Fibroblast of peridontal ligament (primary cell): Measurements from ENCODE around the gene RNASEH1.
"Not testable (repeated sequence)": the region's sequence is repeated elsewhere in the genome, so short reads cannot be mapped to it uniquely, and the experiment has no call there.

Experiments used
- DNase-seq: peaks from one replicate; pipeline ENCODE4 v3.0.0-alpha.2; 2010; ENCODE audit errors: extremely low read depth

The RNASEH1 gene

DNA sequence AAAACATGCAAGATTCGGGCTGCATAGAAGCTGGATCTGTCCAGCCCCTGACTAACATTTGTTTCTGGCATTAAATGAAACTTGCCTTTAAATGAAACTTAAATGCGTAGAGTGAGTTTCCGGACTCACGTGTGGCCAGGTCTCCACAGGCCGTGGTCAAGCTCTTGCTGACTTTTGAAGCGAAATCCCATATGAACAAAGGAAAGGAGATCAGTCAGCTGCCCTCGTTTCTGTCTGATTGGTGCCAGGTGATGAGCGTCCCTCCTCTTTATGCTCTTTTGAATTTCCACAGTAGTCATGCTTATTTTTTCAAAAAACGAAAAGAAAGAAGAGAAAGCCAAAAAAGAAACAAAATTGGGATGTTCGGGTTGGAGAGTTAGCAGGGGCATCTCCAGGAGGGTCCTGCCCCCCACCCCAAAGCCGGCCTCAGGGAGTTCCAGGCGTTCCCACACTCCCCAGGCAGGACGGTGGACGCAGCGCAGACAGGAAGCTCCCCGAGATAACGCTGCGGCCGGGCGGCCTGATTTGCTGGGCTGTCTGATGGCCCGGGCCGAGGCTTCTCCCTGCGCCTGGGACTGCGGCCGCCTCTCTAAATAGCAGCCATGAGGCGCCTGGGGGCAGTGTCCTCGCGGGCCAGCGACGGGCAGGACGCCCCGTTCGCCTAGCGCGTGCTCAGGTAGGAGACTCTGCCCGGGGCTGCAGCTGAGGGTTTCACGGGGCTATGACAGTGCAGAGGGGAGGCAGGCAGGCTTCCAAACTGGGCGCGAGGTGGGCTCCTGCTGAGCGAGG, 36.6 kb upstream of the RNASEH1 start, which contains the start of gene COLEC11:
Gene COLEC11 (plus strand): TSS at position 620 of the 789 bp plus-strand sequence. CDS start 9,229 bp downstream, outside the sequence.
- no peak for DNase-seq

DNA sequence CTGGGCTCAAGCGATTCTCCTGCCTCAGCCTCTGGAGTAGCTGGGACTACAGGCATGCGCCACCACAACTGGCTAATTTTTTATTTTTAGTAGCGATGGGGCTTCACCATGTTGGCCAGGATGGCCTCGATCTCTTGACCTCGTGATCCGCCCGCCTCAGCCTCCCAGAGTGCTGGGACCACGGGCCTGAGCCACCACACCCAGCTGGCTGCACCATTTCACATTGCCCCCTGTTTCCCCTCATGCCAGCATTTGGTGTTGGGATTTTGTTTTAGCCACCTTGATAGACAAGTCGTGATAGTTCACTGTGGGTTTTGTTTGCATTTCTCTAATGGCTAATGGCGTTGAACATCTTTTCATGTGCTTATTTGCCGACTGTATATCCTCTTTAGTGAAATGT, 31.0 kb upstream of the RNASEH1 start:
- DNase-seq: no peak

DNA sequence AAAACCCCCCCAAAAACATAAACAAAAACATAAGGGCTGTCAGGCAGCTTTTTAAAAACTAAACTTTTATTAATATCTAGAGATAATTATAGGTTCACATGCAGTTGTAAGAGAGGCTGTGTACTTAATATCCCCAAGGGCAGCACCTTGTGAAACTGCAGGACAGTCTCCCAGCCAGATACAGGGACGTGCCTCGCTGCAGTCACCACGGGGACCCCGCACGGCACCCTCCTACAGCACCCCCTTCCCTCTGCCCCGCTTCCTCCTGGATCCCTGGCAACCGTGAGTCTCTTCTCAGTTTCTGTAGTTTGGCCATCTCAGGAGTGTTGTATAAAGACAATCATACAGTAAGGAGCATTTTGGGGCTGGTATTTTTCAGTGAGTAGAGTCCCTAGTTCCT, 30.0 kb upstream of the RNASEH1 start:
- no peak for DNase-seq

DNA sequence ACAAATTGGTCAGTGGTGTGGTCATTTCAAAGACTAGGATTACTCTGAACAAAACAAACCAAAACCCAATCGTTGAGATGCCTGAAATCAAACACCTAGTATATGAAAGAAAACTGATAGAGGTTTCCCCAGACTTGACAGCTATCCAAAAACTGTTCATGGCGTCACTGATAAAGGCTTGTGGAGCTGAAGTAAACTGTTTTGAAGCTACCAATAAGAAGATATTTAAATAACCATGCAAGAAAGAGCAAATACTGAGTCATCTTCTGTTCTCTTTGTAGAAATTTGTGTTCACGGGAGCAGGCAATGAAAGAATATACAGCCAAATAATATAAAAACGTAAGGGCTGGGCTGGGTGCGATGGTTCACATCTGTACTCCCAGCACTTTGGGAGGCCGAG, 29.3 kb upstream of the RNASEH1 start:
- no peak for DNase-seq

DNA sequence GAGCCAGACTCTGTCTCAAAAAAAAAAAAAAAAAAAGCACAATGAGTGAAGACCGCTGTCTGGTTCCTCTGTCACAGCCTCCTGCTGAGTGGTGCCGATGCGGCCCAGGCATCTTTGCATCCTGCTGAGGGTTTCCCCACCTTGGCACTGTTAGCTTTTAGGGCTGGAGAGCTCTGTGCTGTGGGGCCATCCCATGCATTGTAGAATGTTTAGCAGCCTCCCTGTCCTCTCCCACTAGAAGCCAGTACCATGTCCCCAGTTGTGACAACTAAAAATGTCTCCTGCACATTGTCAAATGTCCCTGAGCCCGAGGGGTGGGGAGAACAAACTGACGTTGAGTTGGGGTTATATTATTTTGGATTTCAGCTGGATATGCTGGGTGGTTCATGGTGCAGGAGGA, 28.9 kb upstream of the RNASEH1 start:
- DNase-seq: no peak

DNA sequence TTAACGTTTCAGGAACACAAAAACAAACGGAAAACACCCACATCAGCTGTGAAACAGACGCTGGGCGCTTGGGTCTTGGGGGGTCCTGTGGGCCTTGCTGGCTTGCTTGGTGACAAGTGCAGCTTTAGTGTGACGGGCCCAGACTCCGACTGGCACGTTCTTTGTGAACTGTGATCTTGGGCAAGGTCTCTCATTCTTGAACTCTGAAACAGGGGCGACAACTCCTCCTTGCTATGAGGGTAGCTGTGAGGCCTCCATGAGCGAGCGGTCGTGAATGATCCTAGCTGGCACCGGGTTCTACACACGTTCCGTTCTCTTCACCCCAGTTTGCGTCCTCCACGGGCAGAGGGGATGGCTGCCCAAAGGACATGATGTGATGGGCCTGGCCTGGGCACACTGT, 28.1 kb upstream of the RNASEH1 start:
- DNase-seq: no peak

DNA sequence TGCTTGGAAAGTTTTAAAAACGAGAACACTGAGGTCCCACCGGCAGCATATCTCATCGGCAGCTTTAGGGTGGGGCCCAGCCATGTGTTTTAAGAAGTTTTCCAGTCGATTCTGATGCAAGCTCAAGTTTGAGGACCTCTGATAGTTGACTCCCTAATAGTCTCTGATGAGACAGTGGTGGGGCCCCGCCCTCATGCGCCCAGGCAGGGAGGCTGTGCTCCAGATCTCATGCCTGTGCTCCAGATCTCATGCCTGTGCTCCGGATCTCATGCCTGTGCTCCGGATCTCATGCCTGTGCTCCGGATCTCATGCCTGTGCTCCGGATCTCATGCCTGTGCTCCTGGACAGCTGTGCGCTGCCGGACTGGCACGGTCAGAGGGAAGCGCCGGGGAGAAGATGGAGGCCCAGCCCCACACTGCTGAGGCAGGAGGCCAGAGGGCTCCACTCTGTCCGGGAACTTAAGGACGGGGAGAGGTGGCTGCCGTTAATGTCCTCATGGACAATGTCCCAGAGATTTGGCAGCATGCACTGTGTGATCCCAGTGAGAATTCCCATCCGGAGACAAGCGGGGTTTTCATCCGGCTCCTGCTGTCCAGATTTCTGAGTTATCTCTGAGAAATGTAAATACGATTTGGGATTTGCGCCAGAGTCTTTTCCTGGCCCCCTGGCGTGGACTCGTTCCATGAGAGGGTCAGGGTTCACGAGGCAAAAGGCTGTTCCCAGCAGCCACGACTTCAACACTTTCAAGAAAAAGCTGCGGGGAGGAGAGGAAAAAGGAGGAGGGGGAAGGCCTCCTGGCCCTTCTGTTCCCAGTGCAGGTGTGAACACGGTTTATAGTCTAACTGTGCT, 27.4 kb upstream of the RNASEH1 start:
- peak; percentile 74 for DNase-seq

DNA sequence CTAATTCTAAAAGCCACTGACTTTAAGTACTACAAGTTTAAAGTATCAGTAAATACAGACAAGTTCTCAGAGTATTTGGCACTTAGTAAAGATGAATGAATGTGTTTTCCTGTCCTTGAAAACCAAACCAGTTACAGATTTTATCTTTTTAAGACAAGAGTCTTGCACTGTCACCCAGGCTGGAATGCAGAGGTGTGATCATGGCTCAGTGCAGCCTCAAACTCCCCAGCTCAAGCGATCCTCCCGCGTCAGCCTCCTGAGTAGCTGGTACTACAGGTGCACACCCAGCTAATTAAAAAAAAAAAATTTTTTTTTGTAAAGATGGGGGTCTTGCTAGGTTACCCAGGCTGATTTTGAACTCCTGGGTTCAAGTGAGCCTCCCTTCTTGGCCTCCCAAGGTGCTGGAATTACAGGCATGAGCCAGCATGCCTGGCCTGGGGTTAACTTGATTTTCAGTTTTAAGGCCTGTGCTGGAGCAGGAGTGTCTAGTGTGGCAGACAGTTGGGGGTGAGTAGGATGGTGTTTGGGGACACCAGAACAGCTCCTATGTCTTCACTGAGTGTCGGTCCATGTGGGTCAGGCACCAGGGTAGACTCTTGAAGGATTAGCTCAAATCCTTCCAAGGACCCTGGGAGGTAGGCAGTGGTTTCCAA, 26.6 kb upstream of the RNASEH1 start:
- DNase-seq: no peak

DNA sequence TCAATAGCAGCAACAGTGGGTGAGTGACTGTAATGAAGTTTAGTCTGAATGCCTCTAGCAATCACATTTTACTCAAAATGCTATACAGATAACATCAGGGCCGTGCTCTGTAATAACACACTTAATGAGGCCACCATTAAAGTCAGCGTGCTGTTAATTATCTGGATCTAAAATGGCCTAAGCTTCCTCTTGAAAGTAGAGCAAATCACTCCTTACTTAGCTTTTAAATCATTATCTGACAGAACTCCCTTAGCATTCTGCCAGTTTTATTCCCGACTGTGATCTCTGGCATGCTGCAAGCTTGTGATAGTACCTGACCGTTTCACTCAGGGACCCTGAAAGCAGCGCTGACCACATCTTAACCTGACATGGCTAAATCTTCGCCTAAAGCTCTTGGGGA, 25.9 kb upstream of the RNASEH1 start:
- no peak for DNase-seq

DNA sequence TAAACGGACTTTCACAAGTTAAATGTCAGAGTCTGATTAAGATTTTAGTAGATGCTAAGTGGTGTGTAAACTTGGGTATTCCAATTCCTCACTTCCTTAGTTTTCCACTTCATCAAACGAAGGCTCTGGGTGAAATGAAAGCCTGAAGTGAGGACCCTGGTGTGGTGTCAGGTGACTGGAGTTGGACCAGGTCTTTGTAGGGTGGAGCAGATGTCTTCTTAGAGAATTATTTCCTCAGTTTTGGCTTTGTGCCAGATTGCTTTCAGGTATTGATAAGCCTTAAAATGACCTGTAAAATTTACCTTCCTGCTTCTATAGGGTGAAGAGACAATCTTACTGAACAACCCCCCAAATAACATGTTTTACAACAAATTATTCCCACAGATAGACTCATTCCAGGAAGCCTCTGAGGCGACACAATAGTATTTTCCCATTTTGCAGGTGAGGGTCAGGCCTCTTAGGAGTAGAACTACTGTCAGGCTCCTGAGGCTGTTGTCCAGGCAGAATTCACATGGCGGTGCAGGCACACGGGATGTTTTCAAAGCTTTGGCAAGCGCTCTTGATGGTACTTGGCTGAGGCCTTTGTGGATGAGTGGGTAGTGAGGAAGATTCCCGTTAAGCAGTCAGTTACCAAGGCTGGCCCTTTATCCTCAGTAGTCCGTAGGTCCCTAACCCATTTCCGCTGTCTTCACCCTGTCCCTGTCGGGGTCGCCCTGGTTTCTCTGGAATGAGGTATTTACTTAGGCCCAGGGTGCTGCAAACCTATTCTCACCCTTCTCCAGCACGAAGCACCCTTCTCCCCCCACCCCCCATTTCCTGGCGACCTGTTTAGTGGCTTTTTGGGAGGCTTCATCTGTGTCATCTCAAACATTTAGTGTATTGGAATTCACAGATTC, 23.5 kb upstream of the RNASEH1 start:
- no peak for DNase-seq

DNA sequence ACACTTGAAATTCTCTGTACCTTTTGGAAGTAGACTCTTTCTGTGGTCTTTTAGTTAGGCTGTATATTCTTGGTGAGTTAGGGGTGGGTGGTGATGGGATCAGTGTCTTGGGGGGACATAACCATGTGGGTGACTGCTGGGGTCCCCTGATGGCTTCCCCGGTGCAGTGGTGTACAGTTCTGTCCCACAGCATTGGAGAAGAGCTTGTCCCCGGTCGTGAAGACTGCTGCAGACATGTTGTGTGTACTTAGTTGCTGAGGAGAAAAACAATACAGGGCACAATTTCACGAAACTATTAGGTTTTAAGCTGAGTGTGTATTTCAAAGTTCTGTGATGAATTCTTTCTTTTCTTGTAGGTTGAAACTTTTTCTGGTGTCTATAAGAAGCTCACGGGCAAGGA, 22.3 kb upstream of the RNASEH1 start:
- DNase-seq: no peak

DNA sequence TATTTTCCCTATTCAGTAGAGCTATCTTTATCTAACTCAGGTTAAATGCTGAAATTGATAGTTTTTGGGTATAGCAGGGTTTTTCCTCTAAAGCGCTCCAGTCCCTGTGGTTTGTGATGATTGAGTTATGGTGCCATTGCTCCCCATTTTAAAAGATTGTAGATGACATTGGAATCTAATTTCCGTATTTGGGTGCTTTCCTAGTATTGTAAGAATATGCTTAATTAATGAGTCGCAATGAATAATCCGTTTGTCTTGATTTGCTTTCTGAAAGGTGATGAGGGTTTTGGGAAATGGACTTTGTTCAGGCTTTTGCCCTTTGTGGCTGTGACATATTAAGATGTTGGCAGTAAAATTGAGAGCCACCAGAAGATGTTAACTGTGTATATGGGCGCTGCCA, 20.9 kb upstream of the RNASEH1 start:
- no peak for DNase-seq

DNA sequence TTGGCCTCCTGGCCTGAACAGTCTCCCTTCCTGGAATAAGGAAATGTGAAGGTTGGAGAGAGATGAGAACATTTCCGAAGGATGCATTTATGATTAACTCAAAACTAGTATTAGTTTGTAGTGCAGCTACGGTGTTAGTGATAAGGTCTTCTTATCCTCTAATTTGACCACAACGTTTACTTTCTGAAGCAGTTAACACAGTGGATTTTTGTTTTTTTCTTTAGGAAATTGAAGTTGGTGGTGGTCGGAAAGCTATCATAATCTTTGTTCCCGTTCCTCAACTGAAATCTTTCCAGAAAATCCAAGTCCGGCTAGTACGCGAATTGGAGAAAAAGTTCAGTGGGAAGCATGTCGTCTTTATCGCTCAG, 18.1 kb upstream of the RNASEH1 start:
- not testable (repeated sequence) for DNase-seq

DNA sequence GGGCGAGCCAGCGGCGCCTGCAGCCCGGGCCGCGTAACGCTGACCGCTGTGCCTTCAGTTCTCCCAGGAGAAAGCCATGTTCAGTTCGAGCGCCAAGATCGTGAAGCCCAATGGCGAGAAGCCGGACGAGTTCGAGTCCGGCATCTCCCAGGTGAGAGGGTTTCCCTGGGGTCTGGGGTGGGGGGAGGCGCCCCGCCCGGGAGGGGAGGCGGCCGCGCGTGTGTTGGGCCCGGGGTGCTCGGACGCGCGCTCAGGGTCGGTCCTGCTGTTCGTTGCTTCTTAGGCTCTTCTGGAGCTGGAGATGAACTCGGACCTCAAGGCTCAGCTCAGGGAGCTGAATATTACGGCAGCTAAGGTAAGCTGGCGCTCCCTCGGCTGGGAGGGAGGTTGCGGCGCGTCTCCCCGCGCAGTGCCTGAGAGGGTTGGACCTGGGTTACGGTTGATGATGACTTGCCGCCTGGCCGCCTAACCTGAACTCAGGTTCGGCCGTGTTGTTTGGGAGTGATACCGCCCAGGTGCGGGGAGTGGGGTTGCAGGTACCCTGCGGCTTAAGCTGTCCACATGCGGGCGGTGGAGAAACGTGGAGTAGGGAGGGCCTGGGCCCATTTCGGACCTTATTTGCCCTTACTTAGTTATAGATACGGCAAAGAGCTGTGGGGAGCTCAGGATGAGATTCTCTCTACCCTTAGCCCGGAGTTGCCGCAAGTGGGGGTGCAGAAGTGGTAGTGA, 17.6 kb upstream of the RNASEH1 start:
- DNase-seq: no peak

DNA sequence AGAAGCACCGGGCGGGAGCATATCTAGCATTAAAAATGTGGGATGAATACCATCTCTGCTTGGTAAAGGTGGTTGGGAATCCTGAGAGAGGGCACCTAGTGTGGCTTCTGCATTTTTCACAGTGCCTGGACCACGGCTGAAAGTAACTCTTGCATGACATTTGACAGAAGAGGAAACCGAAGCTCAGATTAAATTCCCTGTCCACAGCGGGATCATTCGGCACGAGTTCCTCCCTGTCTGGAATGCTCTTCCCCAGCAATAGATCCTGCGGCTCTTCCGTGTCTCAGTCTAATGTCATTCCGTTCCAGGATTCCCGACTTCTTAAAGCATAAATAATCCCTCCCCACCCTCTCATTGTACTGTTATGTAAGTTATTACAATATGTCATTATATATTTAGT, 16.0 kb upstream of the RNASEH1 start:
- DNase-seq: no peak

DNA sequence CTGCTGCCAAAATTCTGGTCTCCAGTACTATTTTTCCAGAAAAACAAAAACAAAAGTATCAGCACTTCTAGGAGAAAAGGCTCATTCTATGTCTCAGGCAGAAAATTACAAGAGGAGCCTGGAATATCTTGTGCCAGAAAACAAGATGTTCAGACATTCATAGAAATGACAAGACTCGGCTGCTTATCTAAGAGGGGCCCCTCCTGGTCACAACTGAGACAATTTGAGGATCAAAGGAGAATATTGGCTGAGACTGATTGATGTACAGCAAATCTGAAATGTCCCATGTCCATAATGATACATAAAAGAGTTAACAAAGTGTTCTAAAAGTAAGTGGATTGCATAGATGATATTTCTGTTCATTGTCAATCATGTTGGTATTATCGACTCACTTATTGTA, 14.5 kb upstream of the RNASEH1 start:
- no peak for DNase-seq

DNA sequence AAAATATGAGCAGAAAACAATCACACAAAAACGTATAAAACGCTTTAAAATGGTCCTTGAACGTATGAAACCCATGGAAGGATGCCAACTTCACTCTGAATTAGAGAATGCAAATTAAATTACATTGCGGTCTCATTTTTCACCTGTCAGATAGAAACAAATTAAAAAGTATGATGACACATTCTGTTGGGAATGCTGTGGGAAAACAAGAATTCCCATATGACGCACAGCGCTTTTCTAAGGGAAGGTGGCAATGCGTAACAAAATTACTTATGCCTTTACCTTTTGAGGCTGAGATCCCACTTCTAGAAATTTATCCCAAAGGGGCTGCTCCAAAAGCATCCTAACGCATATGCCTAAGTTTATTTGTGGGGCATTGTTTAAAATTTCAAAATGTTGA, 13.2 kb upstream of the RNASEH1 start:
- no peak for DNase-seq

DNA sequence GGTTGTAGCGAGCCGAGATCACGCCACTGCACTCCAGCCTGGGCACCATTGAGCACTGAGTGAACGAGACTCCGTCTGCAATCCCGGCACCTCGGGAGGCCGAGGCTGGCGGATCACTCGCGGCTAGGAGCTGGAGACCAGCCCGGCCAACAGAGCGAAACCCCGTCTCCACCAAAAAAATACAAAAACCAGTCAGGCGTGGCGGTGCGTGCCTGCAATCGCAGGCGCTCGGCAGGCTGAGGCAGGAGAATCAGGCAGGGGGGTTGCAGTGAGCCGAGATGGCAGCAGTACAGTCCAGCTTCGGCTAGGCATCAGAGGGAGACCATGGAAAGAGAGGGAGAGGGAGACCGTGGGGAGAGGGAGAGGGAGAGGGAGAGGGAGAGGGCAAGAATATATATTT, 11.5 kb upstream of the RNASEH1 start:
- DNase-seq: not testable (repeated sequence)

DNA sequence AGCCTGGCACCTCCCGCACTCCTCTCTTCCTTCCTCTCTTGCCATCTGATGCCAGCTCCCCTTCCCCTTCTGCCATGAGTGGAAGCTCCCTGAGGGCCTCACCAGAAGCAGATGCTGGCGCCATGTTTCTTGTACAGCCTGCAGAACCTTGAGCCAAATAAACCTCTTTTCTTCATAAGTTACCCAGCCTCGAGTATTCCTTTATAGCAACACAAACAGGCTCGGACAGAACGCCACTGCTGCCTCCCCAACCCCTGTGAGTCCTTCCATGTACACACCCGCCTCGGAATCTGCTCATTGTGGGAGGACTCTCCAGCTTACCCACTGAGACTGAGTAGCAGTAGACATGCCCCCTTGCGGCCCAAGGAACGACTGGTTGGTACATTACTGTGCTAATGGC, 8.7 kb upstream of the RNASEH1 start:
- DNase-seq: no peak

DNA sequence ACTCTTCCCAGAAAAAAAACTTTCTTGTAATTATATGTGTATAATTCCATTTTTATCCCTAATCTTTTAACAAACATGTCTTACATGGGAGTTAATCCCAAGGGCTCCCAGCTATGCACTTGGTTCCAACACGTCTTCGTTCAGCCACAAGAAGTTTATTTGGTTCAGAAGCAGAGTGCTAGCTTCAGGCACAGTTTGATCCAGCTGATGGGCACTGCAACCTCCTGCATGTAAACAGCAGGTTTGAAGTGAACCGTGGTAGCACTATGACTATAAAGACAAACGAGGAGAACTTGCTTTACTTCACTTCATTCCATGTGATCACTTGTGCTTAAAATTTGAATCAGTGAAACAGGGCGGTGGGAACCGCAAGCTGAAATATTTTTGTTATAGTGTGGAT, 7.0 kb upstream of the RNASEH1 start:
- DNase-seq: no peak

DNA sequence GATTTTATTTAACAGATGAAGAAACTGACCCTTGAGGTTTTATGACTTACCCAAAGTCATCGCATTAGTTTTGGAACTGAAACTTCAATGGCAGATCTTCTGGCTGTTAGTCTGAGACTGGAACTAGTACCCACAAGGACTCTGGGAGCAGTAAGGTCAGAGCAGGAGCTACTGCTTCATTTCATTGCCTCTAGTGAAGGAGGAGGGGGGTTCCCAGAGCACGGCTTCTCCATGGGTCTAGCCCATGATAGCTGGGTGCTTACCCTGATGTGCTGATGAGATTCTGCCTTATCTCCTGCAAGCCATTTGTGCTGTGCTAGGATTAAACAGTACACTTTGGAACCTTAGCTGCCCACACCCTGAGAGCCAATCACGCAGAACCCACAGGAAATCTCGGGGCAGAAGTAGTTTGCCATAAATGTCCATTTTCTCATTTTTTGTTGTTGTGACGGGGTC, 5.4 kb upstream of the RNASEH1 start:
- DNase-seq: no peak
